Hypothalamus (tissue), 51 donors: Measurements from ENCODE around the gene NAT8L.

ENCODE experiments used
- DNase-seq, 51 donors: peaks; one replicate each; lab custom pipeline; 2025; lab: John Stamatoyannopoulos, UW

The NAT8L gene

GRCh38 chr4:2072971-2073807, 14.1 kb downstream of the NAT8L start:
- DNase-seq = no peak

GRCh38 chr4:2073808-2074481, 14.8 kb downstream of the NAT8L start:
- no peak for DNase-seq

- no peak for DNase-seq
These were observed 15.5 kb downstream of the NAT8L start for GRCh38 chr4:2074588-2074987.

GRCh38 chr4:2075171-2075986, 16.3 kb downstream of the NAT8L start:
- DNase-seq = no peak

GRCh38 chr4:2075987-2076907, 17.1 kb downstream of the NAT8L start:
- DNase-seq = no peak

GRCh38 chr4:2076908-2077536, 17.9 kb downstream of the NAT8L start:
- DNase-seq = no peak

- DNase-seq = no peak
These were observed 18.7 kb downstream of the NAT8L start for GRCh38 chr4:2077537-2078460.

- DNase-seq = no peak
These were observed 19.5 kb downstream of the NAT8L start for GRCh38 chr4:2078584-2078983.

- no peak for DNase-seq
These were observed 19.9 kb downstream of the NAT8L start for GRCh38 chr4:2079006-2079405.

- DNase-seq = no peak
These were observed 20.8 kb downstream of the NAT8L start for GRCh38 chr4:2079926-2080325.

GRCh38 chr4:2080429-2081300, 21.5 kb downstream of the NAT8L start:
- DNase-seq = no peak

GRCh38 chr4:2081540-2081939, 22.4 kb downstream of the NAT8L start:
- DNase-seq = no peak

GRCh38 chr4:2082118-2082517, 23.0 kb downstream of the NAT8L start:
- DNase-seq = no peak

GRCh38 chr4:2082627-2083026, 23.5 kb downstream of the NAT8L start:
- DNase-seq = no peak

GRCh38 chr4:2083116-2083825, 24.1 kb downstream of the NAT8L start:
- DNase-seq = no peak

GRCh38 chr4:2083826-2084160, 24.7 kb downstream of the NAT8L start:
- no peak for DNase-seq

GRCh38 chr4:2084316-2084715, 25.2 kb downstream of the NAT8L start:
- DNase-seq = no peak
